ENCODE results near the gene PNMA8B.

GRCh38 chr19:46471116-46471733 is 24.4 kb downstream of the PNMA8B start, which contains the start of gene PNMA8A:
- TF ChIP-seq, protein P1, sequence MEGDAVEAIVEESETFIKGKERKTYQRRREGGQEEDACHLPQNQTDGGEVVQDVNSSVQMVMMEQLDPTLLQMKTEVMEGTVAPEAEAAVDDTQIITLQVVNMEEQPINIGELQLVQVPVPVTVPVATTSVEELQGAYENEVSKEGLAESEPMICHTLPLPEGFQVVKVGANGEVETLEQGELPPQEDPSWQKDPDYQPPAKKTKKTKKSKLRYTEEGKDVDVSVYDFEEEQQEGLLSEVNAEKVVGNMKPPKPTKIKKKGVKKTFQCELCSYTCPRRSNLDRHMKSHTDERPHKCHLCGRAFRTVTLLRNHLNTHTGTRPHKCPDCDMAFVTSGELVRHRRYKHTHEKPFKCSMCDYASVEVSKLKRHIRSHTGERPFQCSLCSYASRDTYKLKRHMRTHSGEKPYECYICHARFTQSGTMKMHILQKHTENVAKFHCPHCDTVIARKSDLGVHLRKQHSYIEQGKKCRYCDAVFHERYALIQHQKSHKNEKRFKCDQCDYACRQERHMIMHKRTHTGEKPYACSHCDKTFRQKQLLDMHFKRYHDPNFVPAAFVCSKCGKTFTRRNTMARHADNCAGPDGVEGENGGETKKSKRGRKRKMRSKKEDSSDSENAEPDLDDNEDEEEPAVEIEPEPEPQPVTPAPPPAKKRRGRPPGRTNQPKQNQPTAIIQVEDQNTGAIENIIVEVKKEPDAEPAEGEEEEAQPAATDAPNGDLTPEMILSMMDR (IDR thresholded peaks at IDR 0.05): peak in 2 of 12 donors; percentile 13 to 16
- TF ChIP-seq POLR2A (IDR thresholded peaks at IDR 0.05): no peak
